GM19328 (cell line): ENCODE measurements around the gene OPHN1.

ENCODE experiments used
- ATAC-seq: cut with Tn5 transposase; IDR thresholded peaks from one replicate; pipeline ENCODE4 v1.9.1; 2021; ENCODE audit warnings: mild to moderate bottlenecking, moderate library complexity; ENCODE audit not compliant: unreplicated experiment

Gene OPHN1

DNA sequence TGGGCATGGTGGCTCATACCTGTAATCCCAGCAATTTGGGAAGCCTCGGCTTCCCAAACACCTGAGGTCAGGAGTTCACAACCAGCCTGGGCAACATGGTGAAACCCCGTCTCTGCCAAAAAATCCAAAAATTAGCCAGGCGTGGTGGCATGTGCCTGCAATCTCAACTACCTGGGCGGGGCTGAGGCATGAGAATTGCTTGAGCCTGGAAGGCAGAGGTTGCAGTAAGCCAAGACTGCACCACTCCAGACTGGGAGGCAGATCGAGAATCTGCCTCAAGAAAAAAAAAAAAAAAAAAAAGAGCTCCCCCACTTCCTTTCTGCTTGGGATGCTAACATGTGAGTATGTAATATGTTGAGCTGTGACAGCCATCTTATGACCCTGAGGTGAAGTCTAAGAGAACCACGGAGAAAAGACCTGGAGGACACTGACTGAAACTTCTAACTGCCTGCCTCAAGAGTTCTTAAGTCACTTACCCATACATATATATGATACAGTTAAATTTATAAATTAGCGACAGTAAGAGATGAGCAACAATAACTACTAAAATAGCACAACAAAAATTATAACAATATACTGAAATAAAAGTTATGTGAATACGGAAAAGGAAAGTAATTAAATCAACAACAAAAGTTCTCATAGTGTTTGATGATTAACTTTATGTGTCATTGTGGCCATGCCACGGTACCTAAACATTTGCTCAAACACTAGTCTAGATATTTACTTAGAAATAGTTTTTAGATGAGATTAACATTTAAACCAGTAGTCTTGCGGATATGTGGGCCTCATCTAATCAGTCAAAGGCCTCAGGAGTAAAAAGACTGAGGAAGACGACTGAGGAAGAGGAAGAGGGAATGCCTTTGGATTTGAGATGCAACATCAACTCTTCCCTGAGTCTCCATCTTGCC lies 178.3 kb downstream of the OPHN1 start:
- ATAC-seq: no peak

DNA sequence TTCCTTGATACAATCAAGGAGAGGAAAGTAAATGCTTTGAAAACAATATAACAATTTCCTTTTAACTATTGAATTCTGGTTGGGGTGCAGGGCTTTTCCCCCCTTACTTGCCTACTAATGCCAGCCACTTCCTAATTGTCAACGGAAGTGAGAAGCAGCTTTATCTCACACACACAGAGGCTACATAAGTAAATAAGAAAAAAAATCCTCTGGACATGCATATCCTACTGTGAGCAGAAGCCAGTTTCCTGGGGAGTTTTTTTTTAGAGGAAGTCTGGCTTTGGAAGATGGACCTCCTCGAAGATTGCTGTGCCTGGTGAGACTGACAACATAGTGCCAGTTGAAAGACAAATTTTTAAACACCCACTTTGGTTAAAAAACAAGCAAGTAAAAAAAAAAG lies 180.6 kb downstream of the OPHN1 start:
- ATAC-seq: no peak

DNA sequence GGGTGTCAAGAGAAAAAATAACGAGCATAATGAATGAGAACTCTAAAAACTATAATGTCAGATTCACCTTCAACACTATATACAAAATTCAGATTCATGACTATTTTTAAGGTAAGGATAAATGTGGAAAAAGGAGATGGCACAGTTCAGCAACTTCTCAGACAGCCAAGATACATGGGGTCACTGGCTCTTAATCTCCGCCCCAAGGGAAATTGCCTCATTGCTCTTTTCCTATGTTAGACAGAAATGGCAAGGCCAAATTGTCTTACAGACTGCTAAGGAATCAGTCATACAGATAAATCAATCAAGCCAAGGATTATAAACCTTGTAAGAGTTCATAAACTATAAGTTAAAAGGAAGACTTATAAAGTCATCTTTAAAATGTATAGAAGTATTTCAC lies 183.4 kb downstream of the OPHN1 start:
- ATAC-seq: no peak

DNA sequence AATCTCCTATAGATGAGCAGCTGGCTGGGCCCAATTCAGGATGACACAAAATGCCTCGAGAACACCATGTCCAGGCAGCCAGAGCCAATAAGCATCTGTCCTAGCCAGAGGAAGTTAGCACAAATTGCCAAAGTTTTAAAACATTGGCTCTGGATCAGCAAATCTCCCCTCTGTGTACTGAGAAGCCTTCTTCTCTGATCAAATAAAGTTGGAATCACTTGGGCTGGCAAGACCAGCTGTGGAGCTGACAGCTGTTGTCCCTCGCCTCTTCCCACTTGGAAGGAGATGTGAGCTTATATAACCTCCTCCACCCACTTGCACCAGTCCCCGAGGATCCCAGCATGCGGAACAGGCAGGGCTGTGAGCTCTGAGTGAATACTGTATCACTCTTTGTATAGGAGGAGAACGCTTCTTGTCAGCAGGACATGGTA lies 183.9 kb downstream of the OPHN1 start:
- ATAC-seq: no peak

- ATAC-seq: no peak
Measured at GRCh38 chrX:68238568-68238967, 194.7 kb downstream of the OPHN1 start.

DNA sequence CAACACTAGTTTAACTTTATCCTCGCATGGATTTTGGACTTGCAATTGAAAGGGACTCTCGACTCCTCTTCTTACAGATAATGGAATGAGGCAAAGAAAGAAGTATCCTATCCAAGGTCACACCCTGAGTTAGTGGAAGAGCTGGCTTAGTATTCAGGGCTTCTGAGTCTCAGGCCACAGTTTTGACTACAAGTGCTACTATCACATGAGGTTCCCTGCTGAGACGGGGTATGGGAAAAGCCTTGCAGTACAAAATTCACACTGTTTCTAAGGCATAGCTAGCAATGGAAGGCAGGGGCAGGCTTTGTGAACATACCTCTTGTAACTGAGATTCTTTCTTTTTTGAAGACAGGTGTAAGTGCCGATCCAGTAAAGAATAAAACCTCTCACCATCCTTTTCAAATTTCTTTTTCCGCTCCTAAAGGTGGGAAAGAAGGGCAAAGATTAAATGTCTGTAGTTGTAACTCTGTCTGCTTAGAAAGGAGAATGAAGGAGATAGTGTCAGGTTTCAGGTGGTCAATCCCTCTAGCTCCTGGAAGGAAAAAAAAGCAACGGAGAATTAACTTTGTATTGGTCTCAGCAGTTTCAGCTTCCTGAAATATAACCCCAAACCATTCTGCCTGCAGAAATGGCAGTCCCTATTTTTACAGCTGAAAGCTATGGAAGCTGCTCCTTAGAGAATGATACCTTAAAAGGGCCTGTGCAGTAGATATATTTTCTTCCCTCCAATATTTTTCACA lies 199.0 kb downstream of the OPHN1 start:
- no peak for ATAC-seq

- no peak for ATAC-seq
Measured at GRCh38 chrX:68232206-68232605, 201.1 kb downstream of the OPHN1 start.

- no peak for ATAC-seq
Measured at GRCh38 chrX:68209008-68209407, 224.3 kb downstream of the OPHN1 start.

DNA sequence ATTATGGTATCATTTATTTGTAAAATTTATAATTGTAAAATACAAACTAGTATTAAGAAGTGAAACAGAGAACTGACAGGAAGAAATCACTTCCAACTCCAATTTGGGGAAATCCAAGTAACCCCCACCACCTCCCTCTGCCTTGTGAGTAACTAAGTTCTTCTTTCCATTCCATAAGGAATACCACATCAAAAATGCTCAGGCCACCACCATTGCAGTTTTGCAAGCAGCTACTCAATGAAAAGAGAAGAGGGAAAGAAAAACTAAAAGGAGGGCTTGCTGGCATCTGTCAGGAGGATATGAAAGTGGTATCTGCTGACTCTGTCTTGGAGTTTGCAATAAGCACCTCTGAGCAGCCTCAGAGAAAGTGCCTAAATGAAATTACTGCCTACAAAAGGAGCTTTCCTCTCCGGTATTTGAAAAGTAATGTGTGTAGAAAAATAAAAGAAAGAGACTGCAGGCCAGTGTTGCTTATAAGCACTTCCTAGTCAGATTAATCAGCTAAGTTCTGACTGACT lies 228.7 kb downstream of the OPHN1 start:
- ATAC-seq: no peak

GRCh38 chrX:68203646-68204045 lies 229.6 kb downstream of the OPHN1 start:
- ATAC-seq: peak; percentile 86

DNA sequence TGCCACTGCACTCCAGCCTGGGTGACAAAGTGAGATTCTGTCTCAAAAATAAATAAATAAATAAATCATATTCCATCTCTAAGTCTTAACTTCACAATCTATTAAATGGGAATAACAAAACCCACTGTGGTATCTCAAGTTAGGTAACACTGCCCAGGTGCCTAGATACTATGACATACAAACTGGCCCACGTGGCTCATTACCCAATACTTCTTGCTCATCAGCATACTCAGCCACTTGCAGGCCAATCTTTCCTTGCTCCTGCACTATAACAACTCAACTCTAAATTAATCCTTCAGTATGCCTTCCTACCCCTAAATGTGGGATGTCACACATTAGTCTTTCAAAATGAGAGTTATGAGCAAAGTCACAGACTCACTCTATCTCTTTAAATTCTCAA lies 230.1 kb downstream of the OPHN1 start:
- no peak for ATAC-seq

- no peak for ATAC-seq
Measured at GRCh38 chrX:68199062-68199848, 234.0 kb downstream of the OPHN1 start.

GRCh38 chrX:68196939-68197791 lies 236.1 kb downstream of the OPHN1 start:
- ATAC-seq: peak; percentile 85

- no peak for ATAC-seq
Measured at GRCh38 chrX:68195561-68195960, 237.7 kb downstream of the OPHN1 start.

- no peak for ATAC-seq
Measured at GRCh38 chrX:68193786-68194185, 239.5 kb downstream of the OPHN1 start.

DNA sequence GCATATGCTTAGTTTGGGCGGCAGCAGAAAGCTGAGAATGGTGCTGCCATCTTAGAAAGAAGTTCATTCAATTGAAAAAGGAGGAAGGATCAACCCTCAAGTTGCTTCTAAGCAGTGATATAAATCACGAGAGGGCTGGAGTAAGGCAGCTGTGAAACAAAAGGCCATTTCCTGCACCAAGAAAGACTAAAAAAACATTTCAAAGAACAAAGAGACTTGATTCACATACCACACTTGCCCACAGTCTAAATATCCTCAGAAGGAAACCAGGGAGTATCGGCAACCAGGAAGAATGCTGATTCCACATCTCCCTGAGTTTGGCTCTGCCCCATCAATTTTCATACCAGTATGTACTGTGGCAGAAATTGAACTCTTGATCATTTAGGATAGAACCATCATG lies 240.1 kb downstream of the OPHN1 start:
- ATAC-seq: no peak

- ATAC-seq: no peak
Measured at GRCh38 chrX:68190799-68191198, 242.5 kb downstream of the OPHN1 start.

DNA sequence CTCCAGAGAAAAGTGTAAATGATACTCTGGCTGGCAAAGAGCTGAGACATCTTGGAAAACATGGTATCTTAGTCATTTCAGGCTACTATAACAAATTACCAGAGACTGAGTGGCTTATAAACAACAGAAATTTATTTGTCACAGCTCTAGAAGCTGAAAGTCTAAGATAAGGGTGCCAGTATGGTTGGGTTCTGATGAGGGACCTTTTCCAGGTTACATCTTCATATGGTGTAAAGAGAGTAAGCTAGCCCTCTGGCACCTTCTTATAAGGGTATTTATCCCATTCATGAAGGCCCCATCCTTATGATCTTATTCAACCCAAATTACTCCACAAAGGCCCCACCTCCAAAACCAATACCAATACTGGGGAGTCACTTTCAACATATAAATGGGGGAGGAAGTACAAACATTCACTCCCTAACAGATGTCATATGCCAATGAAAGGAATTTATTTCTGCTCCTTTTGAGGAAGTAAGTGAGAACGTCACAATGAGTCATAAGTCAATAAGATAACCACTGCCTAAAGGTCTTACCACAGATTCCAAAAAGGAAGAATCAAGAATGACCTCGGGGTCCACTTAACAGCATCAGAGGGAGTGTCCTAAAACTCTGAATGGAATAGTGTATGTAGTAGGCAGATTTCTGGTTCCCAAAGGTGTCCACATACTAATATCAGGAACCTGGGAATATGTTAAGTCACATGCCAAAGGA lies 246.6 kb downstream of the OPHN1 start:
- ATAC-seq: no peak

- no peak for ATAC-seq
Measured at GRCh38 chrX:68185161-68185560, 248.1 kb downstream of the OPHN1 start.
